ENCODE measurements around the gene TSSK6. TPM values are rescaled to one million over a fixed set of nuclear protein-coding genes. Genes with fewer than 3 reads are reported as not detected.
A peak's percentile ranks its signal among the peaks of the same experiment; 100 is the strongest.

The TSSK6 gene
- polyA plus RNA-seq, 1 experiment = 1.7 TPM

GRCh38 chr19:19537075-19538048, 22.0 kb upstream of the TSSK6 start:
- Histone ChIP-seq H3K36me3 (ENCODE audit: control insufficient read depth, insufficient read depth, low read length) (no peaks in the 10 kb centered on the region), H3K27me3 (ENCODE audit: control insufficient read depth, insufficient read depth, low read length) (peaks cover 3% of the 10 kb centered on the region), H3K4me3 (ENCODE audit: low read depth, low read length) (peak overlapping the region; percentile 31)
- ChIA-PET POLR2A (interaction anchor here (0.5 kb wide), 1 partner anchor 29 kb away, joined by 3 read pairs; no protein-coding TSS in a partner anchor), CTCF (interaction anchor here (0.9 to 1.8 kb wide), 2 partner anchors 17 to 107 kb away, joined by 4 to 14 read pairs; partner anchors contain the start of gene GMIP)
- no peak for DNase-seq (ENCODE audit: low read depth)
- no peak for TF ChIP-seq CTCF (IDR thresholded peaks at IDR 0.05; ENCODE audit: insufficient read depth, low read depth, low read length)

DNA sequence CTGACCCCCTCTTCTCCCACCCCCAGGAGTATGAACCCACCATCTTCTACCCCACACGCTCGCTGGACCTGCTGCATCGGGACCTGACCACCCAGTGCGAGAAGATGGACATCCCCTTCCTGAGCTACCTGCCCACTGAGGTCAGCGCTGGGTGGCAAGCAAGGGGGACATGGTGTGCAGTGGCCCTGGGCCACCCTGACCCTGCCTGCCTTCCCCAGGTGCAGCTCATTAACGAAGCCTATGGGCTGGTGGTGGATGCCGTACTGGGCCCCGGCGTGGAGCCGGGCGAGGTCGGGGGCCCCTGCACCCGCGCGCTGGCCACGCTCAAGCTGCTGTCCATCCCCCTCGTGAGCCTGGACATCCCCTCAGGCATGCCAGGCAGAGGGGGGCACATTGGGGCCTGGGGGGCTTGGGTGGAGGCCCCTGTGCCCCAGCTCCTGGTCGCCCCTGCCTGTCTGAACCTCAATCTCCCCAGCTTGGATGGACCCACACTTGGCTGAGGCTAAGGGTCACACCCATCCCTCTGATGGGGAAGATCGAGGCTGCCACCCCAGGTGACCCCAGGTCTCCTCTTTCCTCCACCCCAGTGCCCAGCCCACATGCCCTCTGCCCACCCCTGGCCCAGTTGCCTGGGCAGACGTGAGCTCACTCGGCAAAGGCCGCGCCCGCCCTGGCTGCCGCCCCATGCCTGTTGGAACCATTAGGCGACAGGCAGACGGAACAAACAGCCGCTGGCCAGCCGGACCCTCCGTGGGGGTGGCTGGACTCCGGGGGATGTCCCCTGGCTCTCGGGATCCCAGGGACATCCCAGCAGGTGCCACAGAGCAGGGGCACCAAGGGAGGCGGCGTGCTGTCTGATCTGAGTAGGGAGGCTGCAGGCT, 20.2 kb upstream of the TSSK6 start:
- H3K4me3 ChIP-seq (ENCODE audit: low read depth, low read length) = no peak overlapping the region
- POLR2A ChIA-PET = no interaction called here
- H3K36me3 ChIP-seq (ENCODE audit: control insufficient read depth, insufficient read depth, low read length) = no peaks in the 10 kb centered on the region
- DNase-seq (ENCODE audit: low read depth) = no peak
- H3K27me3 ChIP-seq (ENCODE audit: control insufficient read depth, insufficient read depth, low read length) = peaks cover 3% of the 10 kb centered on the region
- CTCF ChIA-PET = interaction anchor here (0.7 to 1.4 kb wide), 3 partner anchors 16 to 109 kb away, joined by 3 to 6 read pairs (median 5); no protein-coding TSS in a partner anchor
- no peak for TF ChIP-seq CTCF (IDR thresholded peaks at IDR 0.05; ENCODE audit: insufficient read depth, low read depth, low read length)

DNA sequence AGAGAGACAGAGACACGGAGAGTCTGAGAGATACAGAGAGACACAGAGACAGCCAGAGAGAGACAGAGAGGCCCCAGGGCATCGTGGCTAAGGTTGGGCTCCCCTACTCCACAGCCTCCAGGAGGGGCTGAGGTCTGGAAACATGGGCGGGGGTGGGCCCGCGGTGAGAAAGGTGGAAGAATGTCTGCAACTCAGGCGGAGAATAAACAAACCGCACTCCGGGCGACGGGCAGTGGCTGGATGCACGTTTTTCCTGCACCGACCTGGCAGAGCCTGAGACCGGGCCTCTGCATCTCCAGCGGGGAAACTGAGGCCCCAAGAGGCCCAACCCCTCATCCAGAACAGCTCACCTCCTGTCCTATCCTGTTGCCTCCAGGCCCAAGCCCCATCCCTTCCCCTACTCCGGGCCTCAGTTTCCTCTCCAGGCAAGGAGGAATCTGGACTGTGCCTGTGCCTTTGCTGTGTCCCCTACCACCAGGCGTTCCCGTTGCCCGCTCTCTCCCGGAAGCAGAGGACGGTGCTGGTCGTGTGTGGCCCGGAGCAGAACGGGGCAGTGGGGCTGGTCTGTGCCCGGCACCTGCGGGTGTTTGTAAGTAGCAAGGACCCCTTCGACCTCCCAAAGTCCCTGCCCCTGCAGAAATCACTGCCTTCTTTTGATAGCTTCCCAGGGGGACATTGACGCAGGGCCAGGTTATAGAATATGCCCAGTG, 19.4 kb upstream of the TSSK6 start:
- no peak for TF ChIP-seq CTCF (IDR thresholded peaks at IDR 0.05; ENCODE audit: insufficient read depth, low read depth, low read length)
- DNase-seq (ENCODE audit: low read depth) = no peak
- CTCF ChIA-PET = interaction anchor here (0.7 to 1.4 kb wide), 3 partner anchors 17 to 110 kb away, joined by 3 to 6 read pairs (median 5); no protein-coding TSS in a partner anchor
- Histone ChIP-seq H3K4me3 (ENCODE audit: low read depth, low read length) (no peak overlapping the region), H3K36me3 (ENCODE audit: control insufficient read depth, insufficient read depth, low read length) (no peaks in the 10 kb centered on the region), H3K27me3 (ENCODE audit: control insufficient read depth, insufficient read depth, low read length) (peaks cover 3% of the 10 kb centered on the region)
- POLR2A ChIA-PET = no interaction called here

- ChIA-PET POLR2A (no interaction called here), CTCF (interaction anchor here (1.9 to 7.4 kb wide), 2 partner anchors 19 to 120 kb away, joined by 5 to 103 read pairs; no protein-coding TSS in a partner anchor)
Measured at GRCh38 chr19:19533841-19534240, 18.5 kb upstream of the TSSK6 start.

More at GRCh38 chr19:19533841-19534240, 18.5 kb upstream of the TSSK6 start:
- TF ChIP-seq CTCF (IDR thresholded peaks at IDR 0.05; ENCODE audit: insufficient read depth, low read depth, low read length) = no peak
- Histone ChIP-seq H3K36me3 (ENCODE audit: control insufficient read depth, insufficient read depth, low read length) (peaks cover 2% of the 10 kb centered on the region; the same call in 1 of the 2 replicates), H3K4me3 (ENCODE audit: low read depth, low read length) (no peak overlapping the region), H3K27me3 (ENCODE audit: control insufficient read depth, insufficient read depth, low read length) (peaks cover 1% of the 10 kb centered on the region)
- DNase-seq (ENCODE audit: low read depth) = no peak
